Right lobe of liver (tissue), 4 donors: ENCODE data around the gene PPM1F.

Source experiments
- CTCF ChIP-seq, 4 donors: fragments of 200-600 bp in 3 of 4; fragments of 450-650 bp in 1 of 4; IDR thresholded peaks; one replicate each; pipeline versions ENCODE4 v1.5.1 to v1.8.0; 2016 to 2022; ENCODE audit warnings: antibody characterized with exemption in 4 of 4, mild to moderate bottlenecking in 2 of 4
- POLR2A ChIP-seq: fragments of 450-650 bp; IDR thresholded peaks from one replicate; pipeline ENCODE4 v1.6.1; 2017; ENCODE audit warnings: antibody characterized with exemption, mild to moderate bottlenecking
- donor health status: DM: no; HTN: no; CAD: no.
- donor health status: DM: no; HTN: no; CAD: no.
- donor health status: DM: no; HTN: yes; CAD: no.

- TF ChIP-seq POLR2A = no peak
- TF ChIP-seq CTCF (IDR thresholded peaks at IDR 0.05) = no peak
Measured at GRCh38 chr22:21939461-21939913, 13.2 kb downstream of the PPM1F start.
